ENCODE measurements around the gene PRKCB. TPM values are rescaled to one million over a fixed set of nuclear protein-coding genes. Genes with fewer than 3 reads are reported as not detected.

PRKCB gene
- polyA plus RNA-seq, 1 experiment = not detected

DNA sequence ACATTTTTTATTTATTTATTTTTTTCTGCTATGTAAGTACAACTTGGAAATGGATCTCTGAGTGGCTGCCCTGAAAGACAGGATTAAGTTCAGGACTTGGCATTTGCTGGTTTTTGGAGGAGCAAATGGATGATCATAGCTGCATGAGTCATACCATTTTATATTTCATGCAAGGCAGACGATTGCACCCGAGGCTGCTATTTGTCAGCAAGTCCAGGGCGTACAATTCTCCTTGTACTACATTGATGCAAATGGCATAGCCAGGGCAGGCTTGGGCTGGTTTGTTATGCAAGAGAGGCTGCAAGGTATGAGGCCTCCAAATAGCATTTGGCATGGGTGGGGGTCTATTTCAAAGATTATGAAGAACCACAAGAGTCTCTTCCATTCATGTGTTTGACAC, 339.2 kb downstream of the PRKCB start:
- ChIA-PET POLR2A (no interaction called here), CTCF (no interaction called here)
- Histone ChIP-seq H3K27me3 (ENCODE audit: control insufficient read depth, insufficient read depth, low read length) (no peaks in the 10 kb centered on the region), H3K36me3 (ENCODE audit: control insufficient read depth, insufficient read depth, low read length) (no peaks in the 10 kb centered on the region), H3K4me3 (ENCODE audit: low read depth, low read length) (no peak overlapping the region)
- DNase-seq (ENCODE audit: low read depth) = no peak
- TF ChIP-seq, protein P1, sequence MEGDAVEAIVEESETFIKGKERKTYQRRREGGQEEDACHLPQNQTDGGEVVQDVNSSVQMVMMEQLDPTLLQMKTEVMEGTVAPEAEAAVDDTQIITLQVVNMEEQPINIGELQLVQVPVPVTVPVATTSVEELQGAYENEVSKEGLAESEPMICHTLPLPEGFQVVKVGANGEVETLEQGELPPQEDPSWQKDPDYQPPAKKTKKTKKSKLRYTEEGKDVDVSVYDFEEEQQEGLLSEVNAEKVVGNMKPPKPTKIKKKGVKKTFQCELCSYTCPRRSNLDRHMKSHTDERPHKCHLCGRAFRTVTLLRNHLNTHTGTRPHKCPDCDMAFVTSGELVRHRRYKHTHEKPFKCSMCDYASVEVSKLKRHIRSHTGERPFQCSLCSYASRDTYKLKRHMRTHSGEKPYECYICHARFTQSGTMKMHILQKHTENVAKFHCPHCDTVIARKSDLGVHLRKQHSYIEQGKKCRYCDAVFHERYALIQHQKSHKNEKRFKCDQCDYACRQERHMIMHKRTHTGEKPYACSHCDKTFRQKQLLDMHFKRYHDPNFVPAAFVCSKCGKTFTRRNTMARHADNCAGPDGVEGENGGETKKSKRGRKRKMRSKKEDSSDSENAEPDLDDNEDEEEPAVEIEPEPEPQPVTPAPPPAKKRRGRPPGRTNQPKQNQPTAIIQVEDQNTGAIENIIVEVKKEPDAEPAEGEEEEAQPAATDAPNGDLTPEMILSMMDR (IDR thresholded peaks at IDR 0.05; ENCODE audit: insufficient read depth, low read depth, low read length) = no peak

DNA sequence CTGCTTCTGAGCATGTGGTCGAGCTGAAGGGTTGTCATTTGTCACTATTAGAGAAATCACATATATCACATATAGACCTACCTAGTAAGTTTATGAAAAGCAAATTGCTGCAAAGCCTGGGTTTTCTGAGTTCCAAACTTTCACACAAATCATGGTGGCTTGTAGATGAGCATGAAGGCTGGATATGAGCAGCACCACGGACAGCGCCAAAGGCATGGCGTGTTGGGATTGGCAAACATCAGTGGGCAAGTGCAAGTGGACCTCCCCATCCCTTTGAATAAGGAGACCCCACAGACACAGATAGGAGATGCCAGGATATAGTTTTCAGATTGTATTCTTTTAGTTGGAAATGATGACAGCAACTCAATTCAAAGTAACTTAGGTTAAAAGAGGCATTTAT, 342.7 kb downstream of the PRKCB start:
- H3K36me3 ChIP-seq (ENCODE audit: control insufficient read depth, insufficient read depth, low read length) = no peaks in the 10 kb centered on the region
- ChIA-PET POLR2A (no interaction called here), CTCF (no interaction called here)
- no peak for DNase-seq (ENCODE audit: low read depth)
- TF ChIP-seq, protein P1 (IDR thresholded peaks at IDR 0.05; ENCODE audit: insufficient read depth, low read depth, low read length) = no peak
- H3K27me3 ChIP-seq (ENCODE audit: control insufficient read depth, insufficient read depth, low read length) = no peaks in the 10 kb centered on the region
- no peak overlapping the region for H3K4me3 ChIP-seq (ENCODE audit: low read depth, low read length)

DNA sequence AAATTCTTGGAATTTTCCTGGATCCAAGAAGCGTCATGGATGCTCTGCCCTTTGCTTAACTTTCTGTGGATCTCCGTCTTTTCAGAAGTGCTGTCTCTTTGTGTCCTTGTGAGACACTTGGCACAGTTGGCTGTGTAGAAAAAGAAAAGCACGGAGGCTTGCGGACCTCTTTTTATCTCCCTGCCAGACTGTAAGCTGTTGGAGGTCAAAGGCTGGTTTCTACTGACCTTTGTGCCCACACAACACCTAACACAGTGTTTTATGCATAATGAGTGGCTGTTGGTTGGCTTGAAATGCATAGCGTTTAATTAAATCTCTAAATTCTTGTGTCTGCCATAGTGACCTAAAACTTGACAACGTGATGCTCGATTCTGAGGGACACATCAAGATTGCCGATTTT, 344.7 kb downstream of the PRKCB start:
- DNase-seq (ENCODE audit: low read depth) = no peak
- H3K36me3 ChIP-seq (ENCODE audit: control insufficient read depth, insufficient read depth, low read length) = no peaks in the 10 kb centered on the region
- ChIA-PET POLR2A (no interaction called here), CTCF (no interaction called here)
- no peak overlapping the region for H3K4me3 ChIP-seq (ENCODE audit: low read depth, low read length)
- TF ChIP-seq, protein P1 (IDR thresholded peaks at IDR 0.05; ENCODE audit: insufficient read depth, low read depth, low read length) = no peak
- H3K27me3 ChIP-seq (ENCODE audit: control insufficient read depth, insufficient read depth, low read length) = no peaks in the 10 kb centered on the region

DNA sequence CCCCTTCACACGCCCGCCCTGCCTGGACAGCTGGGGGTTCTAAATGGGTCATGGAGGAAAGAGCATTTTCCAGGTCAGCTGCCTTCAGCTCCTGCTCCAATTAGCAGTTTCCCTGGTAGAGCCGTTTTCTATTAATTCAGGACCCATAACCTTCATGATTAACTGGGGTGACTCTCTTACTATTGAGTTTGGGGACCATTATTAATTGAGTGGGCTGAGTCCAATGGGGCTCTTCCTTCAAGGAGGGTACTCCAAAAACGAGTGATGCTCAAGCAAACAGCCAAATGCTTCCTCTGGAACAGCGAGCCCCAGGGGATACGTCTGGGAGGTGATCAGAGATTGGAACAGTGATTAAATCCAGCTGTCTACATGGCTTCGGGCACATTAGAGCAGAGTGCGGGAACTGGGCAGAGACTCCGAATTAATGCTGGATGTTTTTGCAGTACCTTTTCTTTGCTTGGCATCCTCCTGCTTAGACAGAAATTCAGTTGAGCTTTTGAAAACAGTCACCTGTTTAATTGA, 352.3 kb downstream of the PRKCB start:
- Histone ChIP-seq H3K36me3 (ENCODE audit: control insufficient read depth, insufficient read depth, low read length) (no peaks in the 10 kb centered on the region), H3K4me3 (ENCODE audit: low read depth, low read length) (no peak overlapping the region), H3K27me3 (ENCODE audit: control insufficient read depth, insufficient read depth, low read length) (no peaks in the 10 kb centered on the region)
- DNase-seq (ENCODE audit: low read depth) = no peak
- ChIA-PET POLR2A (no interaction called here), CTCF (no interaction called here)
- TF ChIP-seq, protein P1 (IDR thresholded peaks at IDR 0.05; ENCODE audit: insufficient read depth, low read depth, low read length) = no peak

DNA sequence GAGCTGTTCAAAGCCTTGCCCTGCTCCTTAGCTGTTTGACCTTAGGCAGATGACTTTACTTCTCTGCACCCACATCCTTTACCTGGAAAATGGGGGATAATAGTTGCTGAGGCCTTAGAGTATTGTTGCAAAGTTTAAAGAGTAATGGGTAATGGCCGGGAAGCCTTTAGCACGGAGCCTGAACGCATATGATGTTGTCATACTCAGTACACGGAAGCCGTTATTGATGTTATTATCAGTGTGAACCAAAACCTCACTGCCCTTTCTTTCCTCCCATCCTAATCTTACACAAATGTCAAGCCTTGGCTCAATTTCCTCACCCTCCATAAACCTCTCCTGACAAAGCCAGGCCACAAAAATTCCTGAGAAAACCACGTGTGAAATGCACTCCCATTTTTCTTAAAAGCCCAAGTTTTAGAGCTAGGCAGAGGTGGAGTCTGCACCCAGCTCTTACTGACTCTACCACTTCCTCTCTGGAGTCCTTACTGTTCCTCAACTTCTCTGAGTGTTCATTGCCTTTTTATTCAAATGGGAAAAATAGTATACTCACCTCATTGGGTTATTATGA, 353.1 kb downstream of the PRKCB start:
- Histone ChIP-seq H3K27me3 (ENCODE audit: control insufficient read depth, insufficient read depth, low read length) (no peaks in the 10 kb centered on the region), H3K4me3 (ENCODE audit: low read depth, low read length) (no peak overlapping the region), H3K36me3 (ENCODE audit: control insufficient read depth, insufficient read depth, low read length) (no peaks in the 10 kb centered on the region)
- no peak for DNase-seq (ENCODE audit: low read depth)
- TF ChIP-seq, protein P1 (IDR thresholded peaks at IDR 0.05; ENCODE audit: insufficient read depth, low read depth, low read length) = no peak
- CTCF ChIA-PET = no interaction called here
- POLR2A ChIA-PET = no interaction called here

All from BJ (cell line).